IMR-90 (cell line): ENCODE data around the gene PIK3IP1. TPM values are rescaled to one million over a fixed set of nuclear protein-coding genes. Genes with fewer than 3 reads are reported as not detected.

ENCODE experiments used
- ATAC-seq: fragments of 200-7000 bp; cut with Tn5 transposase; 2 replicates; pipeline ENCODE4 v1.9.1; 2020; ENCODE audit warnings: low read depth, mild to moderate bottlenecking, moderate library complexity
- BruUV-seq: library from RNA; stranded (reverse); fragments of 400-500 nt; replicated peaks from 2 replicates; lab custom pipeline; 2021; lab: Mats Ljungman, UMichigan
- CTCF ChIA-PET: fragments of 300-600 bp; formaldehyde crosslinking; extraction: SDS; loops from one replicate; lab custom pipeline; 2021; ENCODE audit warnings: antibody characterized with exemption; lab: Yijun Ruan, JAX
- POLR2A ChIA-PET: fragments of 300-600 bp; sonication (Branson Sonifier 250); formaldehyde crosslinking; loops from one replicate; lab custom pipeline; 2022; ENCODE audit warnings: antibody characterized with exemption; ENCODE audit not compliant: unreplicated experiment; lab: Charles Lee
- DNase-seq: peaks from one replicate; pipeline ENCODE4 v3.0.0; 2013
- H2AFZ ChIP-seq: replicated peaks from 2 replicates; pipeline ENCODE3; 2013; ENCODE audit warnings: low read length, mild to moderate bottlenecking; ENCODE audit not compliant: poor library complexity
- H2AK5ac ChIP-seq: 2 replicates; pipeline ENCODE4 v1.6.1; 2013; ENCODE audit warnings: low read depth, low read length, inconsistent platforms
- H2AK9ac ChIP-seq: replicated peaks from 2 replicates; pipeline ENCODE3; 2013; ENCODE audit warnings: mild to moderate bottlenecking, low read depth, low read length, moderate library complexity; ENCODE audit not compliant: poor library complexity
- H2BK120ac ChIP-seq: 2 replicates; pipeline ENCODE4 v1.6.1; 2013; ENCODE audit warnings: low read depth, low read length, inconsistent platforms
- H2BK15ac ChIP-seq: 3 replicates; pipeline ENCODE4 v1.6.1; 2013; ENCODE audit warnings: low read depth, low read length, inconsistent platforms
- H2BK20ac ChIP-seq: 2 replicates; pipeline ENCODE4 v1.6.1; 2013; ENCODE audit warnings: low read depth, mild to moderate bottlenecking, inconsistent platforms, low read length, moderate library complexity
- H2BK5ac ChIP-seq: 2 replicates; pipeline ENCODE4 v1.6.1; 2013; ENCODE audit warnings: mild to moderate bottlenecking, low read depth, low read length, inconsistent platforms; ENCODE audit not compliant: poor library complexity, severe bottlenecking
- H3K14ac ChIP-seq: replicated peaks from 2 replicates; pipeline ENCODE4 v1.6.1; 2013; ENCODE audit warnings: low read depth, low read length, inconsistent platforms
- H3K18ac ChIP-seq: 2 replicates; pipeline ENCODE4 v1.6.1; 2013; ENCODE audit warnings: low read depth, low read length, control low read depth
- H3K23ac ChIP-seq: 2 replicates; pipeline ENCODE4 v1.6.1; 2013; ENCODE audit warnings: low read depth, low read length, inconsistent platforms
- H3K27ac ChIP-seq: 2 replicates; pipeline ENCODE4 v1.5.1; 2013; ENCODE audit warnings: mild to moderate bottlenecking, control low read depth, low read length; ENCODE audit not compliant: insufficient read depth
- H3K27me3 ChIP-seq: 2 replicates; pipeline ENCODE4 v1.6.1; 2013; ENCODE audit warnings: low read length; ENCODE audit not compliant: control insufficient read depth, insufficient read depth
- H3K36me3 ChIP-seq: 2 replicates; pipeline ENCODE4 v1.6.1; 2013; ENCODE audit warnings: low read length, mixed read lengths; ENCODE audit not compliant: control insufficient read depth, insufficient read depth
- H3K4ac ChIP-seq: 2 replicates; pipeline ENCODE4 v1.6.1; 2013; ENCODE audit warnings: low read depth, low read length, inconsistent platforms
- H3K4me1 ChIP-seq: 2 replicates; pipeline ENCODE4 v1.6.1; 2013; ENCODE audit warnings: low read length, mixed read lengths; ENCODE audit not compliant: control insufficient read depth, insufficient read depth
- H3K4me2 ChIP-seq: 2 replicates; pipeline ENCODE4 v1.6.1; 2013; ENCODE audit warnings: low read depth, mild to moderate bottlenecking, control low read depth, low read length, moderate library complexity
- H3K4me3 ChIP-seq: 2 replicates; pipeline ENCODE4 v1.5.1; 2013; ENCODE audit warnings: low read depth, mild to moderate bottlenecking, control low read depth, low read length, moderate library complexity; ENCODE audit not compliant: insufficient read depth
- H3K56ac ChIP-seq: 2 replicates; pipeline ENCODE4 v1.6.1; 2013; ENCODE audit warnings: low read length, inconsistent platforms; ENCODE audit not compliant: insufficient read depth; ENCODE audit errors: extremely low read depth
- H3K79me1 ChIP-seq, 2 experiments: 2 replicates each; pipeline ENCODE4 v1.6.1; 2013; ENCODE audit warnings: low read length in 2 of 2, inconsistent platforms in 1 of 2, low read depth in 1 of 2
- H3K9ac ChIP-seq: 2 replicates; pipeline ENCODE4 v1.6.1; 2013; ENCODE audit warnings: low read depth, low read length, control low read depth
- H3K9me1 ChIP-seq: 2 replicates; pipeline ENCODE4 v1.6.1; 2013; ENCODE audit warnings: low read length, inconsistent platforms; ENCODE audit not compliant: insufficient read depth
- H3K9me3 ChIP-seq: 2 replicates; pipeline ENCODE4 v1.6.1; 2013; ENCODE audit warnings: low read length; ENCODE audit not compliant: control insufficient read depth, insufficient read depth
- H4K20me1 ChIP-seq: 2 replicates; pipeline ENCODE4 v1.6.1; 2013; ENCODE audit warnings: low read length, inconsistent platforms; ENCODE audit not compliant: insufficient read depth
- H4K5ac ChIP-seq: 2 replicates; pipeline ENCODE4 v1.6.1; 2013; ENCODE audit warnings: mild to moderate bottlenecking, low read depth, low read length, control low read depth
- H4K8ac ChIP-seq, 2 experiments: 2 replicates each; pipeline ENCODE4 v1.6.1; 2013; ENCODE audit warnings: low read depth in 2 of 2, low read length in 2 of 2, control low read depth in 1 of 2, inconsistent platforms in 1 of 2
- H4K91ac ChIP-seq: 2 replicates; pipeline ENCODE4 v1.6.1; 2013; ENCODE audit warnings: low read depth, low read length, inconsistent platforms; ENCODE audit not compliant: insufficient read depth
- BHLHE40 ChIP-seq: fragments of 150-350 bp; IDR thresholded peaks from 2 replicates; pipeline ENCODE4 v1.6.1; 2016; ENCODE audit warnings: mild to moderate bottlenecking, low read depth, low read length
- CEBPB ChIP-seq: IDR thresholded peaks from 2 replicates; pipeline ENCODE4 v1.6.1; 2012; ENCODE audit warnings: low read depth, low read length, improper control_type of control experiment
- CHD1 ChIP-seq: IDR thresholded peaks from 2 replicates; pipeline ENCODE4 v1.6.1; 2012; ENCODE audit warnings: low read depth, low read length, improper control_type of control experiment
- CTCF ChIP-seq: conservative IDR thresholded peaks from 2 replicates; pipeline ENCODE4 v1.5.1; 2012; ENCODE audit warnings: mild to moderate bottlenecking, low read depth, low read length, improper control_type of control experiment
- ELK1 ChIP-seq: fragments of 150-350 bp; IDR thresholded peaks from 2 replicates; pipeline ENCODE4 v1.6.1; 2016; ENCODE audit warnings: low read depth, mild to moderate bottlenecking, low read length, moderate library complexity, borderline replicate concordance
- FOS ChIP-seq: fragments of 150-350 bp; IDR thresholded peaks from 2 replicates; pipeline ENCODE4 v1.6.1; 2016; ENCODE audit warnings: low read depth, low read length
- MAFK ChIP-seq: IDR thresholded peaks from 2 replicates; pipeline ENCODE4 v1.6.1; 2012; ENCODE audit warnings: low read depth, low read length, improper control_type of control experiment
- MAZ ChIP-seq: IDR thresholded peaks from 2 replicates; pipeline ENCODE4 v1.6.1; 2012; ENCODE audit warnings: low read depth, mild to moderate bottlenecking, low read length, improper control_type of control experiment, moderate library complexity, borderline replicate concordance
- MXI1 ChIP-seq: IDR thresholded peaks from 2 replicates; pipeline ENCODE4 v1.6.1; 2012; ENCODE audit warnings: low read depth, mild to moderate bottlenecking, low read length, moderate library complexity, borderline replicate concordance
- NFE2L2 ChIP-seq: fragments of 150-350 bp; IDR thresholded peaks from 2 replicates; pipeline ENCODE4 v1.6.1; 2016; ENCODE audit warnings: low read depth, mild to moderate bottlenecking, low read length
- POLR2A ChIP-seq: IDR thresholded peaks from 2 replicates; pipeline ENCODE4 v1.6.1; 2012; ENCODE audit warnings: mild to moderate bottlenecking, low read depth, low read length
- RAD21 ChIP-seq: IDR thresholded peaks from 2 replicates; pipeline ENCODE4 v1.6.1; 2012; ENCODE audit warnings: low read length, improper control_type of control experiment
- RCOR1 ChIP-seq: IDR thresholded peaks from 2 replicates; pipeline ENCODE4 v1.6.1; 2012; ENCODE audit warnings: mild to moderate bottlenecking, low read length, improper control_type of control experiment; ENCODE audit not compliant: insufficient replicate concordance
- RFX5 ChIP-seq: IDR thresholded peaks from 2 replicates; pipeline ENCODE4 v1.8.0; 2012; ENCODE audit warnings: low read depth, mild to moderate bottlenecking, low read length, moderate library complexity
- SMC3 ChIP-seq: fragments of 150-350 bp; IDR thresholded peaks from 2 replicates; pipeline ENCODE4 v1.6.1; 2016; ENCODE audit warnings: low read depth, mild to moderate bottlenecking, antibody characterized with exemption, low read length, moderate library complexity
- USF2 ChIP-seq: fragments of 150-350 bp; IDR thresholded peaks from 2 replicates; pipeline ENCODE4 v1.6.1; 2017; ENCODE audit warnings: mild to moderate bottlenecking, antibody characterized with exemption, low read length, low read depth
- WGBS, 2 experiments: methylation state at CpG; one replicate each; pipeline versions ENCODE4 v1.1.5 to v1.1.7; 2013; ENCODE audit warnings: missing lambda C conversion rate in 2 of 2; ENCODE audit not compliant: insufficient read length in 1 of 2; ENCODE audit errors: extremely low coverage in 2 of 2; 5-methylcytosine and 5-hydroxymethylcytosine counted together
- dilution Hi-C: fragments of 300-500 bp; cut with HindIII; formaldehyde crosslinking; loops from one replicate; pipeline ENCODE4 v1.14.3; 2018; ENCODE audit warnings: low sequenced_read_pairs; ENCODE audit not compliant: unreplicated experiment
- in situ Hi-C: fragments of 300-500 bp; cut with MboI; formaldehyde crosslinking; loops from 3 replicates; pipeline ENCODE4 v1.14.3; 2019; ENCODE audit warnings: low sequenced_read_pairs, inconsistent platforms, mixed read lengths
- intact Hi-C: fragments of 100-400 bp; cut with micrococcal nuclease; formaldehyde crosslinking; loops from 2 replicates; pipeline ENCODE4 v1.10.0; 2022
- polyA plus RNA-seq, 3 experiments: library from polyadenylated mRNA; depleted of rRNA; stranded (reverse); fragments of >200 nt; gene quantifications; 2 replicates each; pipeline ENCODE4 v1.2.3, GENCODE V29; 2012; ENCODE audit warnings: low replicate concordance in 1 of 3
- total RNA-seq: library from RNA; depleted of rRNA; stranded (reverse); fragments of >200 nt; gene quantifications from 2 replicates; pipeline ENCODE4 v1.2.3, GENCODE V29; 2012

Gene PIK3IP1
- total and polyA plus RNA-seq, 2 of the 4 experiments (the other 2 are of a cell fraction): 12.9 to 17.6 TPM

GRCh38 chr22:31274017-31274416 lies 18.3 kb downstream of the PIK3IP1 start:
- dilution Hi-C loops (no loop called here), intact Hi-C loops (no loop called here), in situ Hi-C loops (no loop called here)
- no peak overlapping the region for H4K8ac ChIP-seq
- no TSS peak for BruUV-seq
- H3K4me3 ChIP-seq: no peak overlapping the region
- no peak overlapping the region for H3K14ac ChIP-seq
- H3K18ac ChIP-seq: no peak overlapping the region
- ChIA-PET POLR2A (no interaction called here), CTCF (interaction anchor here (0.9 kb wide), 1 partner anchor 7 kb away, joined by 4 read pairs; no protein-coding TSS in a partner anchor)
- no peak overlapping the region for H2AK9ac ChIP-seq
- H3K56ac ChIP-seq: no peak overlapping the region
- DNase-seq (no peak), ATAC-seq (no peak)
- no peak overlapping the region for H3K27ac ChIP-seq
- no peak overlapping the region for H2BK20ac ChIP-seq
- H3K79me1 ChIP-seq: no peaks in the 10 kb centered on the region; a peak in 1 of 4 replicates
- no peaks in the 10 kb centered on the region for H3K27me3 ChIP-seq
- TF ChIP-seq FOS: no peak
- no peak for TF ChIP-seq MAFK
- no peak for TF ChIP-seq MAZ
- no peak for TF ChIP-seq CHD1
- TF ChIP-seq RCOR1: no peak
- no peak for TF ChIP-seq NFE2L2
- TF ChIP-seq CTCF: no peak
- no peak for TF ChIP-seq CEBPB
- no peak for TF ChIP-seq RAD21
- no peak for TF ChIP-seq ELK1
- TF ChIP-seq USF2: no peak
- no peak for TF ChIP-seq RFX5
- TF ChIP-seq SMC3: no peak
- TF ChIP-seq BHLHE40: no peak
- no peak for TF ChIP-seq POLR2A
- no peak for TF ChIP-seq MXI1
- no peak overlapping the region for H2BK15ac ChIP-seq
- no peak overlapping the region for H2BK120ac ChIP-seq
- no peak overlapping the region for H2AK5ac ChIP-seq
- no peak overlapping the region for H2BK5ac ChIP-seq
- peaks cover 26% of the 10 kb centered on the region for H3K36me3 ChIP-seq
- no peak overlapping the region for H2AFZ ChIP-seq
- WGBS, 2 experiments: no CpG with 5 or more reads among the region's 3 CpGs
- H3K23ac ChIP-seq: no peak overlapping the region
- H4K91ac ChIP-seq: no peak overlapping the region
- peaks cover 4% of the 10 kb centered on the region; the same call in 1 of the 2 replicates for H3K9me1 ChIP-seq
- peaks cover 5% of the 10 kb centered on the region; the same call in 1 of the 2 replicates for H3K4me1 ChIP-seq
- H3K4me2 ChIP-seq: no peak overlapping the region
- no peak overlapping the region for H3K9ac ChIP-seq
- no peak overlapping the region for H3K4ac ChIP-seq
- peaks cover 8% of the 10 kb centered on the region; the same call in 1 of the 2 replicates for H4K20me1 ChIP-seq
- H4K5ac ChIP-seq: no peak overlapping the region
- H3K9me3 ChIP-seq: no peaks in the 10 kb centered on the region
